Upper lobe of left lung (tissue), 6 donors: ENCODE measurements around the gene SKOR1. TPM values are rescaled to one million over a fixed set of nuclear protein-coding genes. Genes with fewer than 3 reads are reported as not detected.

Source experiments
- ATAC-seq, 2 donors: fragments of 200-7000 bp; cut with Tn5 transposase; one replicate each; pipeline ENCODE4 v1.9.1; 2022; ENCODE audit warnings: mild to moderate bottlenecking in 2 of 2, moderate library complexity in 2 of 2; ENCODE audit not compliant: low FRiP score in 2 of 2
- DNase-seq, 2 donors: peaks; one replicate each; pipeline ENCODE4 v3.0.0-alpha.2; 2019 to 2020
- H3K27ac ChIP-seq, 4 donors: fragments of 200-600 bp; sonication (generic); one replicate each; pipeline ENCODE4 v1.5.1; 2016 to 2019
- H3K27me3 ChIP-seq, 4 donors: fragments of 200-600 bp; sonication (generic); one replicate each; pipeline ENCODE4 v1.5.1; 2017 to 2019
- H3K36me3 ChIP-seq, 4 donors: fragments of 200-600 bp; sonication (generic); one replicate each; pipeline ENCODE4 v1.5.1; 2016 to 2019
- H3K4me1 ChIP-seq, 4 donors: fragments of 200-600 bp; sonication (generic); one replicate each; pipeline ENCODE4 v1.5.1; 2018 to 2019
- H3K4me3 ChIP-seq, 4 donors: fragments of 200-600 bp; sonication (generic); one replicate each; pipeline ENCODE4 v1.5.1; 2017 to 2019; ENCODE audit warnings: mild to moderate bottlenecking in 2 of 4, moderate library complexity in 1 of 4
- H3K9me3 ChIP-seq, 4 donors: fragments of 200-600 bp; sonication (generic); one replicate each; pipeline ENCODE4 v1.5.1; 2018 to 2019
- EP300 ChIP-seq, 4 donors: sonication (generic); formaldehyde crosslinking; IDR thresholded peaks; one replicate each; pipeline ENCODE4 v1.5.1; 2017; ENCODE audit warnings: antibody characterized with exemption in 4 of 4, control low read depth in 2 of 4
- POLR2A ChIP-seq, 4 donors: fragments of 450-650 bp; IDR thresholded peaks; one replicate each; pipeline ENCODE4 v1.5.1; 2016 to 2017; ENCODE audit warnings: antibody characterized with exemption in 4 of 4, mild to moderate bottlenecking in 2 of 4
- POLR2AphosphoS5 ChIP-seq, 2 donors: sonication (generic); formaldehyde crosslinking; IDR thresholded peaks; one replicate each; pipeline ENCODE4 v1.5.1; 2017; ENCODE audit warnings: antibody characterized with exemption in 2 of 2
- WGBS, 2 donors: methylation state at CpG; one replicate each; pipeline ENCODE4 v1.1.5; 2017 to 2018; 5-methylcytosine and 5-hydroxymethylcytosine counted together
- total RNA-seq, 6 donors: library from RNA; depleted of rRNA in 4 of 6; stranded (reverse); fragments of >200 nt in 4 of 6; gene quantifications; one replicate each; pipeline versions ENCODE4 v1.1.0 to v1.2.1, GENCODE V29; 2016 to 2021
- TF ChIP-seq, protein P1 (sequence below), 6 experiments: fragments of 450-650 bp in 4 of 6; fragments of 200-600 bp in 2 of 6; sonication (generic) in 2 of 6; IDR thresholded peaks; one replicate each; pipeline ENCODE4 v1.5.1; 2016 to 2019; ENCODE audit warnings: antibody characterized with exemption in 6 of 6
- donor health status: DM: no; HTN: no; CAD: no; lungs with moderate emphysema.
- donor health status: DM: no; HTN: yes; CAD: no; lungs with severe emphysema.

Gene SKOR1
- total RNA-seq, 6 donors from 2014 or later: 0.44 to 4.2 (median 0.63) TPM

DNA sequence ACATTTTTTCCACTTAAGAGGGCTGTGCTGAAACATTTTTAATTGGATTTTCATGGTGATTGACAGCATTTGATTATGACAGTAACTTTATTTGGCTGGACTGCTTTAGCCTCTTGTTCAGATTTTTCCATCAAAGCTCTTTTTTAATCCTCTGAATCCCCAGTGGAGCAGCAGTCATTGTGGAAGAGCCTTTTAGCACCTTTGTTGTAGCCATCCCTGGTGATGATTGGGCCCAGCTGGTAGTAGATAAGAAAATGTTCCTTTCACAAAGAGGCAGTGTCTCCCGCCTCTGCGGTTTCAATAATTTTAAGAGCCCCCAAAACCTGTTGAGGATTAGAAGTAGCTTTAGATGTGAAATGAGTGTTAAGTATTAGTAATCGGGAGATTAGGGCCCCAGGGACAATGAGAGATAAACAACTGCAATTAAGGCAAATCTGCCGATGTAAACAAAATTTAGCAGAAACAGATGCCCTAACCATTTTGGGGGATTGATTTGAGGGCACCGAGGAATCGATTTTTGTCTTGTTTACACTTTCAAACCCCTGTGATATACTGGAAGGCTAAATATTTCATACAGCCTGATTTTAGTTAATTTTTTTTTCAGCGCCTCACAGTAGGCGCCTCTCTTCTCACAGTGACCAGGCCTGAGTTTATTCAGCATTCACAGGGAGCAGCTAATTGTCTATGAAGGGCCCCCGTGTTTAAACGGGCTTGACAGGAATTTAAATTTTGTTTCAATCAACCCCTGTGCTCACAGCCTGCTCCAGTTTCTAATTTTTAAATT, 43.2 kb upstream of the SKOR1 start:
- WGBS, 2 donors: 79 to 83% methylated on average over 10 of the region's 10 CpGs
- H3K27me3 ChIP-seq: no peaks in the 10 kb centered on the region
- ATAC-seq: no peak

GRCh38 chr15:67782691-67782991, 42.7 kb upstream of the SKOR1 start:
- WGBS, 2 donors: 83 to 85% methylated on average over 6 to 7 of the region's 7 CpGs

More for the DNA sequence above, 43.2 kb upstream of the SKOR1 start:
- Histone ChIP-seq H3K36me3 (peaks cover 0 to 12% (median 3%) of the 10 kb centered on the region in 4 donors), H3K4me1 (no peaks in the 10 kb centered on the region), H3K27ac (no peak overlapping the region), H3K9me3 (no peaks in the 10 kb centered on the region), H3K4me3 (no peak overlapping the region)
- no peak for DNase-seq
- TF ChIP-seq POLR2A (IDR thresholded peaks at IDR 0.05) (no peak), POLR2AphosphoS5 (IDR thresholded peaks at IDR 0.05) (no peak), EP300 (IDR thresholded peaks at IDR 0.05) (no peak)
- TF ChIP-seq, protein P1, sequence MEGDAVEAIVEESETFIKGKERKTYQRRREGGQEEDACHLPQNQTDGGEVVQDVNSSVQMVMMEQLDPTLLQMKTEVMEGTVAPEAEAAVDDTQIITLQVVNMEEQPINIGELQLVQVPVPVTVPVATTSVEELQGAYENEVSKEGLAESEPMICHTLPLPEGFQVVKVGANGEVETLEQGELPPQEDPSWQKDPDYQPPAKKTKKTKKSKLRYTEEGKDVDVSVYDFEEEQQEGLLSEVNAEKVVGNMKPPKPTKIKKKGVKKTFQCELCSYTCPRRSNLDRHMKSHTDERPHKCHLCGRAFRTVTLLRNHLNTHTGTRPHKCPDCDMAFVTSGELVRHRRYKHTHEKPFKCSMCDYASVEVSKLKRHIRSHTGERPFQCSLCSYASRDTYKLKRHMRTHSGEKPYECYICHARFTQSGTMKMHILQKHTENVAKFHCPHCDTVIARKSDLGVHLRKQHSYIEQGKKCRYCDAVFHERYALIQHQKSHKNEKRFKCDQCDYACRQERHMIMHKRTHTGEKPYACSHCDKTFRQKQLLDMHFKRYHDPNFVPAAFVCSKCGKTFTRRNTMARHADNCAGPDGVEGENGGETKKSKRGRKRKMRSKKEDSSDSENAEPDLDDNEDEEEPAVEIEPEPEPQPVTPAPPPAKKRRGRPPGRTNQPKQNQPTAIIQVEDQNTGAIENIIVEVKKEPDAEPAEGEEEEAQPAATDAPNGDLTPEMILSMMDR (IDR thresholded peaks at IDR 0.05): no peak

GRCh38 chr15:67783303-67783702, 42.0 kb upstream of the SKOR1 start:
- TF ChIP-seq EP300 (IDR thresholded peaks at IDR 0.05) (no peak), POLR2AphosphoS5 (IDR thresholded peaks at IDR 0.05) (no peak), POLR2A (IDR thresholded peaks at IDR 0.05) (no peak)
- TF ChIP-seq, protein P1 (IDR thresholded peaks at IDR 0.05): no peak
- no peaks in the 10 kb centered on the region for H3K27me3 ChIP-seq
- H3K9me3 ChIP-seq: no peaks in the 10 kb centered on the region
- ATAC-seq (no peak), DNase-seq (no peak)
- no peak overlapping the region for H3K27ac ChIP-seq
- peaks cover 0 to 12% (median 3%) of the 10 kb centered on the region in 4 donors for H3K36me3 ChIP-seq
- 69 to 80% methylated on average over 7 of the region's 7 CpGs for WGBS, 2 donors
- no peak overlapping the region for H3K4me3 ChIP-seq
- no peaks in the 10 kb centered on the region for H3K4me1 ChIP-seq

More at GRCh38 chr15:67782691-67782991, 42.7 kb upstream of the SKOR1 start:
- no peaks in the 10 kb centered on the region for H3K9me3 ChIP-seq
- H3K36me3 ChIP-seq: peaks cover 0 to 12% (median 3%) of the 10 kb centered on the region in 4 donors
- DNase-seq (no peak), ATAC-seq (no peak)
- no peak for TF ChIP-seq EP300 (IDR thresholded peaks at IDR 0.05)
- no peak for TF ChIP-seq POLR2AphosphoS5 (IDR thresholded peaks at IDR 0.05)
- H3K4me1 ChIP-seq: no peaks in the 10 kb centered on the region
- no peak overlapping the region for H3K27ac ChIP-seq
- H3K4me3 ChIP-seq: no peak overlapping the region
- no peaks in the 10 kb centered on the region for H3K27me3 ChIP-seq

DNA sequence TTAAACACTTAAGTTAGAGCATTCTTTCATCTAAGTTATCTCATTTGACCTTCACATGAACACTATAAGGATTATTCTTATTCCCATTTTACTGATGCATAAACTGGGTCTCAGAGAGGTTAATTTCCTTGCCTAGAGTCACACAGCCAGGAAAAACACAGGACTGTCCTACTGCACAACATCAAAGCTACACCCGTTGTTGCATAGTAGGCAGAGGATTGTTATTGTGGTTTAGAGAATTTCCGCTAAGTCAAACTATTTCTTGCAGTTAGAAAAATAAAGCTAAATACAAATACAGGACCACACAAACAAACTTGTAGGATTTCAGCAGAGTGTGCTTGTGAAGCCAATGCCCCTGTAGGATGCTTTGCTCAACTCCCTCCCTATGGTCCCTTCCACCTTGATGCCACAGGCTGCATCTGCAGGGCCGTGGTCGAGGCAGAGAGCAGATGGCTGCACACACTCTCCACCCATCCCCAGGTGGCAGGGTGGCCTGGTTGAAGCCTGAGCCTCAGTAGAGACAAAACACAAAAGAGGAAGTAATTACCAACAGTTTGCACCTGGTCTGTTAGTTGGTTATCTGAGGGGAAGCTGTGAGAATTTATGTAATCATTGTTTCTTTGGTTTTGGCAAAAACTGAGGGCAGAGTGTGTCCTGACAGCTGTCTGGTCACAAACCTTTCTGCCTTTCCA, 41.1 kb upstream of the SKOR1 start:
- no peak overlapping the region for H3K4me3 ChIP-seq
- no peaks in the 10 kb centered on the region for H3K27me3 ChIP-seq
- ATAC-seq (no peak), DNase-seq (no peak)
- TF ChIP-seq POLR2AphosphoS5 (IDR thresholded peaks at IDR 0.05) (no peak), POLR2A (IDR thresholded peaks at IDR 0.05) (no peak), EP300 (IDR thresholded peaks at IDR 0.05) (no peak)
- TF ChIP-seq, protein P1 (IDR thresholded peaks at IDR 0.05): no peak
- 63 to 82% methylated on average over 4 of the region's 4 CpGs for WGBS, 2 donors
- H3K9me3 ChIP-seq: no peaks in the 10 kb centered on the region
- no peaks in the 10 kb centered on the region for H3K4me1 ChIP-seq
- H3K27ac ChIP-seq: no peak overlapping the region
- peaks cover 0 to 12% (median 3%) of the 10 kb centered on the region in 4 donors for H3K36me3 ChIP-seq

DNA sequence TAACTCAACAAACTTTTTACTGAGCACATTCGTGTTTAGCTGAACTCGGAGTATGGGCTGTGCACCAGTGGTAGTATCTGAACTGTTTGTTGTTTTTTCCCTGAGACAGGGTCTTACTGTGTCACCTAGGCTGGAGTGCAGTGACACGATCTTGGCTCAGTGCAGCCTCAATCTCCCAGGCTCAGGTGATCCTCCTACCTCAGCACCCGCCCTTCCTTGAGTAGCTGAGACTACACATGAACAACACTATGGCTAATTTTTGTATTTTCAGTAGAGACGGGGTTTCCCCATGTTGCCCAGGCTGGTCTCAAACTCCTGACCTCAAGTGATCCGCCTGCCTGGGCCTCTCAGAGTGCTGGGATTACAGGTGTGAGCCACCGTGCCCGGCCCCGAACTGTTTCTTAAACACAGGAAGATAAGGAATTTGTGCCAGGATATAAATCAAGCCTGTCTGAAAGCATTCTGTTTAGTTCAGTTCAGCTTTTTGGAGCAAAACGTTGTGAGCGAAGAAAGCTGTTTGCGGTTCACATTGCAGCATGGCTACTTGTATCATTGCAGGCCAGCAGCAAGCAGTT, 40.4 kb upstream of the SKOR1 start:
- Histone ChIP-seq H3K9me3 (no peaks in the 10 kb centered on the region), H3K36me3 (peaks cover 0 to 12% (median 3%) of the 10 kb centered on the region in 4 donors), H3K27ac (no peak overlapping the region), H3K4me1 (no peaks in the 10 kb centered on the region), H3K4me3 (no peak overlapping the region), H3K27me3 (no peaks in the 10 kb centered on the region)
- ATAC-seq (no peak), DNase-seq (no peak)
- TF ChIP-seq, protein P1 (IDR thresholded peaks at IDR 0.05): no peak
- TF ChIP-seq EP300 (IDR thresholded peaks at IDR 0.05) (no peak), POLR2AphosphoS5 (IDR thresholded peaks at IDR 0.05) (no peak), POLR2A (IDR thresholded peaks at IDR 0.05) (no peak)
- 83 to 89% methylated on average over 12 of the region's 12 CpGs for WGBS, 2 donors
